Subcutaneous adipose tissue (tissue), 4 donors: Measurements from ENCODE around the gene HSD3B2. TPM values are rescaled to one million over a fixed set of nuclear protein-coding genes. Genes with fewer than 3 reads are reported as not detected.

Source experiments
- CTCF ChIP-seq: fragments of 450-650 bp; IDR thresholded peaks from one replicate; pipeline ENCODE4 v1.5.1; 2016; ENCODE audit warnings: low read depth, mild to moderate bottlenecking, control low read depth, antibody characterized with exemption, moderate library complexity
- total RNA-seq, 4 donors: library from RNA; depleted of rRNA; stranded (reverse); fragments of >200 nt; gene quantifications; one replicate each; pipeline ENCODE4 v1.1.0, GENCODE V29; 2016

Gene HSD3B2
- total RNA-seq: not detected

GRCh38 chr1:119414950-119415349, at the start of gene HSD3B2:
TSS of gene HSD3B2 (plus strand) at chr1:119415150. CDS start at chr1:119415420, 270 bp downstream.
- TF ChIP-seq CTCF: no peak

- TF ChIP-seq CTCF: no peak
Measured at GRCh38 chr1:119366424-119366823, 48.5 kb upstream of the HSD3B2 start.

- no peak for TF ChIP-seq CTCF
Measured at GRCh38 chr1:119367432-119368124, 47.4 kb upstream of the HSD3B2 start.

GRCh38 chr1:119368554-119368953, 46.4 kb upstream of the HSD3B2 start, which contains the start of gene HAO2:
TSS of gene HAO2 (plus strand) at chr1:119368785. CDS start at chr1:119381086, 12,301 bp downstream.
- TF ChIP-seq CTCF: no peak

GRCh38 chr1:119370748-119371147, 44.2 kb upstream of the HSD3B2 start:
- TF ChIP-seq CTCF: no peak

DNA sequence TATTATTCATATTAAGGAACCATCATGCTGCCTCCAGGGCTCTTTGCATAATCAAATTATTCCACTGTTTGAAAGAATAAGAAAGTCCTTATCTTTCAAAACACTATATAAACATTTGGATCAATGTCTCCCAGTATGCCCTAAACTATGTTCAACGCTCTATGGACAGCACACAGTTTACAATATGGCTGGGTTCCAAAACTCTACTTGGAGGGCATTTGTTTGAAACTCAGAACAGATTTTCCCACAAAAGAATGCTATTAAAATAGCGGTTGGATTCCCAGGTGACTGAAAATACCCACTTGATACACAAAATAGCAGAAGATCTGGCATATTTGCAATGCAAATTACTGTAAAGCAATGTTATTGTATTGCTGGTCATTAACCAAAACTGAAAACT, 43.1 kb upstream of the HSD3B2 start:
- no peak for TF ChIP-seq CTCF

GRCh38 chr1:119372503-119373086, 42.4 kb upstream of the HSD3B2 start:
- TF ChIP-seq CTCF: no peak
